ACC112 (cell line): ENCODE measurements around the gene POLR2E.

ENCODE experiments used
- H2AFZ ChIP-seq: fragments of 200-600 bp; sonication (generic); one replicate; pipeline ENCODE4 v1.6.0; 2017; ENCODE audit warnings: antibody characterized with exemption, low read length; ENCODE audit not compliant: unreplicated experiment
- H3K27ac ChIP-seq: fragments of 200-600 bp; sonication (generic); 2 replicates; pipeline ENCODE4 v1.5.1; 2014; ENCODE audit warnings: low read depth, mild to moderate bottlenecking, antibody characterized with exemption, low read length, moderate library complexity
- H3K27me3 ChIP-seq: fragments of 200-600 bp; sonication (generic); 2 replicates; pipeline ENCODE4 v1.6.1; 2014; ENCODE audit warnings: mild to moderate bottlenecking, antibody characterized with exemption, low read length, moderate library complexity, mixed read lengths; ENCODE audit not compliant: insufficient read depth
- H3K36me3 ChIP-seq: fragments of 200-600 bp; sonication (generic); 2 replicates; pipeline ENCODE4 v1.6.1; 2016; ENCODE audit warnings: mild to moderate bottlenecking, antibody characterized with exemption, low read length, moderate library complexity, mixed read lengths; ENCODE audit not compliant: insufficient read depth
- H3K4me1 ChIP-seq: fragments of 200-600 bp; sonication (generic); one replicate; pipeline ENCODE4 v1.6.1; 2016; ENCODE audit warnings: low read length, mixed read lengths; ENCODE audit not compliant: insufficient read depth, unreplicated experiment, control insufficient read depth
- H3K4me3 ChIP-seq: fragments of 200-600 bp; sonication (generic); 2 replicates; pipeline ENCODE4 v1.5.1; 2014; ENCODE audit warnings: mild to moderate bottlenecking, low read depth, low read length
- H3K79me2 ChIP-seq: fragments of 200-600 bp; sonication (generic); one replicate; pipeline ENCODE4 v1.6.0; 2016; ENCODE audit warnings: low read length; ENCODE audit not compliant: control insufficient read depth, unreplicated experiment, insufficient read depth

The POLR2E gene

GRCh38 chr19:1103708-1104310, 8.6 kb upstream of the POLR2E start, which contains the start of gene GPX4:
Gene GPX4 (plus strand): TSS chr19:1103994. CDS start chr19:1104044, 50 bp downstream.
- H3K4me1 ChIP-seq, result peaks cover 21% of the 10 kb centered on the region
- H3K27ac ChIP-seq, result peak within 1 kb of the TSS; percentile 99
- H3K4me3 ChIP-seq, result peak within 1 kb of the TSS; percentile 85
- H2AFZ ChIP-seq, result no peak within 1 kb of the TSS
- peaks cover 2% of the 10 kb centered on the region; the same call in 1 of the 2 replicates for H3K36me3 ChIP-seq
- H3K27me3 ChIP-seq, result no peaks in the 10 kb centered on the region
- peaks cover 3% of the 10 kb centered on the region for H3K79me2 ChIP-seq

GRCh38 chr19:1103132-1103707, 8.0 kb upstream of the POLR2E start:
- Histone ChIP-seq H3K79me2 (peaks cover 3% of the 10 kb centered on the region), H3K27ac (peak overlapping the region; percentile 99), H3K4me3 (peak overlapping the region; percentile 74), H3K27me3 (no peaks in the 10 kb centered on the region), H3K4me1 (peaks cover 25% of the 10 kb centered on the region), H3K36me3 (peaks cover 2% of the 10 kb centered on the region; the same call in 1 of the 2 replicates), H2AFZ (no peak overlapping the region)

- Histone ChIP-seq H3K4me3 (peak overlapping the region; percentile 59), H3K27ac (peak overlapping the region; percentile 99), H3K4me1 (peaks cover 25% of the 10 kb centered on the region), H3K79me2 (peaks cover 3% of the 10 kb centered on the region), H3K27me3 (no peaks in the 10 kb centered on the region), H3K36me3 (peaks cover 2% of the 10 kb centered on the region; the same call in 1 of the 2 replicates), H2AFZ (no peak overlapping the region)
Measured at GRCh38 chr19:1102407-1103131, 7.4 kb upstream of the POLR2E start.

- peak overlapping the region; percentile 59 for H3K4me3 ChIP-seq
- peak overlapping the region; percentile 99 for H3K27ac ChIP-seq
- peaks cover 3% of the 10 kb centered on the region for H3K79me2 ChIP-seq
- no peaks in the 10 kb centered on the region for H3K36me3 ChIP-seq
- H2AFZ ChIP-seq, result no peak overlapping the region
- no peaks in the 10 kb centered on the region for H3K27me3 ChIP-seq
- peaks cover 25% of the 10 kb centered on the region for H3K4me1 ChIP-seq
Measured at GRCh38 chr19:1101337-1101698, 6.1 kb upstream of the POLR2E start.

GRCh38 chr19:1098177-1099051, 3.2 kb upstream of the POLR2E start:
- H3K36me3 ChIP-seq, result no peaks in the 10 kb centered on the region
- peak overlapping the region; percentile 64 for H3K27ac ChIP-seq
- H3K27me3 ChIP-seq, result no peaks in the 10 kb centered on the region
- no peak overlapping the region for H3K4me3 ChIP-seq
- H3K79me2 ChIP-seq, result peaks cover 17% of the 10 kb centered on the region
- no peak overlapping the region for H2AFZ ChIP-seq
- H3K4me1 ChIP-seq, result peaks cover 31% of the 10 kb centered on the region

- H3K36me3 ChIP-seq, result no peaks in the 10 kb centered on the region
- H3K4me3 ChIP-seq, result no peak overlapping the region
- peaks cover 22% of the 10 kb centered on the region for H3K79me2 ChIP-seq
- no peak overlapping the region for H3K27ac ChIP-seq
- H3K4me1 ChIP-seq, result peaks cover 26% of the 10 kb centered on the region
- H3K27me3 ChIP-seq, result no peaks in the 10 kb centered on the region
- H2AFZ ChIP-seq, result no peak overlapping the region
Measured at GRCh38 chr19:1097810-1098176, 2.6 kb upstream of the POLR2E start.

- Histone ChIP-seq H2AFZ (no peak overlapping the region), H3K27me3 (no peaks in the 10 kb centered on the region), H3K4me1 (peaks cover 14% of the 10 kb centered on the region), H3K4me3 (peak overlapping the region; percentile 98), H3K27ac (peak overlapping the region; percentile 57; the same call in 1 of the 2 replicates), H3K36me3 (no peaks in the 10 kb centered on the region), H3K79me2 (peaks cover 27% of the 10 kb centered on the region)
Measured at GRCh38 chr19:1094655-1094977, 559 bp downstream of the POLR2E start.

DNA sequence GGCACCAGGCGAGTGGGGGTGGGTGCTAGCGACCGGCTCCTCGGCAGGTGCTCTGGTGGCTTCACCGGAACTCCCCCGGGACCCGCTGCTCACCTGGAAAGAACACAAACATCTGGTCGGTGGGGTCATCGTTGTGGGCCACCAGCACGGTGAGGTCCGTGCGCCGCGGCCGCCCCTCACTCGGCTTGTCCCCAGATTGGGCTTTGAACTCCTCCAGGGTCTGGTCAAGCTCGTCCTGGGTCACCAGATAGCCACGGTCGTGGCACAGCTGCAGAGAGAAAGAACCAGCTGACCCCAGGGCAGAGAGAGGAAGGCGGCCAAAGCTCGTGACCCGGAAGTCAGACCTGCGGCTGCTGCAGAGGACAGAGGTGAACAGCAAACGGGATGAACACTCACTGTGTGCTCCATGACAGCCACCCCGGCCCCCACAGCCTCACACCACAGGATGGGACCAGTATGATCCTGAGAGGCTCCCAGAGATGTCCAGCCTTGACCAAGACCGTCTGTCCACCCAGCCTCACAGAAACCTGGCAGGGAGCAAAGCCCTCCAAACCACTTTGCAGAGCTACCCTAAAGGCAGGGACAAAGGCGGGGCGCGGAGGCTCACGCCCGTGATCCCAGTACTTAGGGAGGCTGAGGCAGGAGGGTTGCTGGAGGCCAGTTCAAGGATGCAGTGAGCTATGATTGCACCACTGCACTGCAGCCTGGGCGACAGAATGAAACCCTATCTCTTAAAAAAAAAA, 1.2 kb downstream of the POLR2E start:
- no peaks in the 10 kb centered on the region for H3K36me3 ChIP-seq
- H3K4me3 ChIP-seq, result peak overlapping the region; percentile 98
- H3K27ac ChIP-seq, result peak overlapping the region; percentile 57; the same call in 1 of the 2 replicates
- no peaks in the 10 kb centered on the region for H3K27me3 ChIP-seq
- H2AFZ ChIP-seq, result no peak overlapping the region
- peaks cover 11% of the 10 kb centered on the region for H3K4me1 ChIP-seq
- H3K79me2 ChIP-seq, result peaks cover 27% of the 10 kb centered on the region

DNA sequence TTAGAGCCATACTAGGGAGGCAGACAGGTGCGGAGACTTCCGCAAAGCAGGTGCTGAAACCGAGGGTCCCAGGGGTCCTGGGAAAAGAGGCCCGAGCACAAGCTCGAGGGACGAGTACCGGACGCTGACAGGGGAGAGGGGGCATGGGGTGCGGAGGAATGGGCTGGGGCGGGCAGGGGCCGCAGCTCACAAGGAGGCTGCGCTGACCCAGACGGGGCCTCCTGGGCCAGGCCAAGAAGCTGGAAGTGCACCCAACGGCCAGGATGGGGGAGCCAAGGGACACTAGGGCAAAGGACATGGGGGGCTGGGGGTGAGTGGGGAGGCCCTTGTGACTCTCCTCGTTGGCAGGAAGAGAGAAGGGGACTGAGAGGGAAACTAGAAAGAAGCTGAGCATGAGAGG, 1.8 kb downstream of the POLR2E start:
- H3K4me3 ChIP-seq, result peak overlapping the region; percentile 98; the same call in 1 of the 2 replicates
- no peaks in the 10 kb centered on the region for H3K36me3 ChIP-seq
- no peaks in the 10 kb centered on the region for H3K27me3 ChIP-seq
- no peak overlapping the region for H3K27ac ChIP-seq
- no peak overlapping the region for H2AFZ ChIP-seq
- peaks cover 27% of the 10 kb centered on the region for H3K79me2 ChIP-seq
- H3K4me1 ChIP-seq, result peaks cover 6% of the 10 kb centered on the region
